C4-2B (cell line): ENCODE results near the gene PLEK2.

Experiments
- CTCF ChIP-seq: fragments of 450-650 bp; conservative IDR thresholded peaks from 2 replicates; pipeline ENCODE4 v1.5.1; 2017; ENCODE audit warnings: mild to moderate bottlenecking
- ZFX ChIP-seq: fragments of 450-650 bp; IDR thresholded peaks from 2 replicates; pipeline ENCODE4 v1.6.1; 2017

- TF ChIP-seq CTCF (no peak), ZFX (no peak)
Observed at GRCh38 chr14:67444395-67444794, 32.4 kb upstream of the PLEK2 start.
